Neural cell (in vitro differentiated cells): ENCODE data around the gene ZNF268. TPM values are rescaled to one million over a fixed set of nuclear protein-coding genes. Genes with fewer than 3 reads are reported as not detected.

Experiments used
- H2AFZ ChIP-seq: fragments of 200-600, 300-800 bp; sonication (generic), shearing (Covaris generic); 2 replicates; pipeline ENCODE4 v1.6.0; 2014; ENCODE audit warnings: low read depth, mild to moderate bottlenecking, antibody characterized with exemption, low read length, moderate library complexity
- H3F3A ChIP-seq: fragments of 200-600 bp; shearing (Covaris generic); 2 replicates; pipeline ENCODE4 v1.6.1; 2016; ENCODE audit warnings: mild to moderate bottlenecking, moderate library complexity, mixed read lengths, antibody characterized with exemption, low read length; ENCODE audit not compliant: insufficient read depth, poor library complexity, severe bottlenecking
- H3K27ac ChIP-seq: fragments of 200-600, 300-800 bp; sonication (generic), shearing (Covaris generic); 2 replicates; pipeline ENCODE4 v1.5.1; 2014; ENCODE audit warnings: mild to moderate bottlenecking, low read length, moderate library complexity
- H3K27me3 ChIP-seq: fragments of 300-800, 200-600 bp; sonication (generic), shearing (Covaris generic); 2 replicates; pipeline ENCODE4 v1.6.0; 2014; ENCODE audit warnings: mild to moderate bottlenecking, low read depth, low read length, moderate library complexity; ENCODE audit not compliant: insufficient read depth
- H3K36me3 ChIP-seq: fragments of 300-800, 200-600 bp; sonication (generic), shearing (Covaris generic); 2 replicates; pipeline ENCODE4 v1.5.1; 2014; ENCODE audit warnings: mild to moderate bottlenecking, antibody characterized with exemption, low read length, moderate library complexity; ENCODE audit not compliant: insufficient read depth
- H3K4me2 ChIP-seq: fragments of 300-800, 200-600 bp; sonication (generic), shearing (Covaris generic); 2 replicates; pipeline ENCODE4 v1.6.0; 2014; ENCODE audit warnings: mild to moderate bottlenecking, low read length
- H3K4me3 ChIP-seq: fragments of 300-800, 200-600 bp; sonication (generic), shearing (Covaris generic); 2 replicates; pipeline ENCODE4 v1.5.1; 2014; ENCODE audit warnings: mild to moderate bottlenecking, low read length, moderate library complexity
- H3K79me2 ChIP-seq: fragments of 200-600 bp; shearing (Covaris generic); replicated peaks from 2 replicates; pipeline ENCODE4 v1.6.0; 2014; ENCODE audit warnings: mild to moderate bottlenecking, low read length, moderate library complexity; ENCODE audit not compliant: insufficient read depth
- H3K9ac ChIP-seq: fragments of 300-800, 200-600 bp; sonication (generic), shearing (Covaris generic); 2 replicates; pipeline ENCODE4 v1.6.1; 2016; ENCODE audit warnings: mild to moderate bottlenecking, low read length, mixed read lengths
- H3K9me2 ChIP-seq: fragments of 200-600 bp; shearing (Covaris generic); 2 replicates; pipeline ENCODE4 v1.6.1; 2016; ENCODE audit warnings: mild to moderate bottlenecking, low read length, mixed read lengths; ENCODE audit not compliant: insufficient read depth
- H3K9me3 ChIP-seq: fragments of 200-600, 300-800 bp; sonication (generic), shearing (Covaris generic); 2 replicates; pipeline ENCODE4 v1.6.1; 2016; ENCODE audit warnings: mild to moderate bottlenecking, mixed run types, low read length, moderate library complexity, mixed read lengths
- H4K20me1 ChIP-seq: fragments of 200-600 bp; shearing (Covaris generic); 2 replicates; pipeline ENCODE4 v1.6.1; 2016; ENCODE audit warnings: mild to moderate bottlenecking, mixed run types; ENCODE audit not compliant: insufficient read depth
- CTCF ChIP-seq: fragments of 450-650 bp; IDR thresholded peaks from 2 replicates; pipeline ENCODE4 v1.5.1; 2014; ENCODE audit warnings: antibody characterized with exemption, mild to moderate bottlenecking, moderate library complexity; ENCODE audit not compliant: poor library complexity, severe bottlenecking
- EP300 ChIP-seq: fragments of 450-650 bp; conservative IDR thresholded peaks from 2 replicates; pipeline ENCODE4 v1.6.1; 2014; ENCODE audit warnings: antibody characterized with exemption, mild to moderate bottlenecking, moderate library complexity; ENCODE audit not compliant: poor library complexity, severe bottlenecking
- EZH2 ChIP-seq: fragments of 200-600, 300-800 bp; shearing (Covaris generic), sonication (generic); IDR thresholded peaks from 2 replicates; pipeline ENCODE4 v1.6.1; 2014; ENCODE audit warnings: antibody characterized with exemption, low read length, borderline replicate concordance, mild to moderate bottlenecking; ENCODE audit not compliant: insufficient read depth, poor library complexity, severe bottlenecking
- MXI1 ChIP-seq: fragments of 450-650 bp; conservative IDR thresholded peaks from 2 replicates; pipeline ENCODE4 v1.6.1; 2014; ENCODE audit warnings: antibody characterized with exemption, mild to moderate bottlenecking; ENCODE audit not compliant: poor library complexity, severe bottlenecking
- POLR2AphosphoS5 ChIP-seq: IDR thresholded peaks from 2 replicates; pipeline ENCODE4 v1.6.1; 2012
- RAD21 ChIP-seq: fragments of 450-650 bp; conservative IDR thresholded peaks from 2 replicates; pipeline ENCODE4 v1.6.1; 2014; ENCODE audit warnings: antibody characterized with exemption, mild to moderate bottlenecking, moderate library complexity
- REST ChIP-seq: IDR thresholded peaks from 2 replicates; pipeline ENCODE4 v1.6.1; 2012; ENCODE audit warnings: borderline replicate concordance
- SMC3 ChIP-seq: fragments of 450-650 bp; conservative IDR thresholded peaks from 2 replicates; pipeline ENCODE4 v1.6.1; 2014; ENCODE audit warnings: antibody characterized with exemption, mild to moderate bottlenecking, moderate library complexity; ENCODE audit not compliant: poor library complexity
- TAF1 ChIP-seq: IDR thresholded peaks from 2 replicates; pipeline ENCODE4 v1.6.1; 2012; ENCODE audit warnings: low read depth
- polyA plus RNA-seq: library from polyadenylated mRNA; depleted of rRNA; stranded (reverse); fragments of >200 nt; gene quantifications from 2 replicates; pipeline ENCODE4 v1.2.3, GENCODE V29; 2014

Gene ZNF268
- polyA plus RNA-seq, 1 donor from 2014 or later = 23.5 TPM

- TF ChIP-seq CTCF (no peak), POLR2AphosphoS5 (no peak)
Measured at GRCh38 chr12:133203344-133204263, 22.3 kb downstream of the ZNF268 start (continued).

GRCh38 chr12:133204264-133204603, 22.9 kb downstream of the ZNF268 start:
- H4K20me1 ChIP-seq = no peaks in the 10 kb centered on the region
- H3K36me3 ChIP-seq = peaks cover 64% of the 10 kb centered on the region
- H3K4me3 ChIP-seq = no peak overlapping the region
- no peak overlapping the region for H3K4me2 ChIP-seq
- no peak overlapping the region for H3K9ac ChIP-seq
- H3K9me2 ChIP-seq = no peaks in the 10 kb centered on the region
- H3F3A ChIP-seq = peaks cover 7% of the 10 kb centered on the region
- no peak overlapping the region for H3K27ac ChIP-seq
- H3K79me2 ChIP-seq = no peaks in the 10 kb centered on the region
- no peaks in the 10 kb centered on the region for H3K27me3 ChIP-seq
- H3K9me3 ChIP-seq = peaks cover 68% of the 10 kb centered on the region
- no peak overlapping the region for H2AFZ ChIP-seq
- TF ChIP-seq MXI1 (no peak), EP300 (no peak), RAD21 (no peak), TAF1 (no peak), POLR2AphosphoS5 (no peak), CTCF (no peak), SMC3 (no peak), EZH2 (no peak), REST (no peak)
